ENCODE results near the gene ASTN2.
A peak's percentile ranks its signal among the peaks of the same experiment; 100 is the strongest.

- peak in 2 of 3 experiments; percentile 38 to 39 for TF ChIP-seq CTCF (IDR thresholded peaks at IDR 0.05)
- TF ChIP-seq POLR2A (IDR thresholded peaks at IDR 0.05): no peak
Observed at GRCh38 chr9:116646661-116647514, 768.0 kb downstream of the ASTN2 start.

All from testis (tissue), 2 donors.